Duodenal mucosa (tissue), 2 donors: ENCODE data around the gene DLG1.

Experiments
- H3K27ac ChIP-seq: one replicate; pipeline ENCODE4 v1.7.0; 2013; ENCODE audit warnings: low read depth, low read length
- H3K27me3 ChIP-seq, 2 donors: one replicate each; pipeline ENCODE4 v1.7.0; 2013; ENCODE audit warnings: low read length in 2 of 2, control low read depth in 1 of 2; ENCODE audit not compliant: insufficient read depth in 2 of 2, control insufficient read depth in 1 of 2
- H3K36me3 ChIP-seq, 2 donors: one replicate each; pipeline ENCODE4 v1.7.0; 2013; ENCODE audit warnings: low read length in 2 of 2, control low read depth in 1 of 2; ENCODE audit not compliant: insufficient read depth in 2 of 2, control insufficient read depth in 1 of 2
- H3K4me1 ChIP-seq, 2 donors: one replicate each; pipeline ENCODE4 v1.7.0; 2013; ENCODE audit warnings: low read length in 2 of 2, control low read depth in 1 of 2; ENCODE audit not compliant: insufficient read depth in 2 of 2, control insufficient read depth in 1 of 2
- H3K4me3 ChIP-seq, 2 donors: one replicate each; pipeline ENCODE4 v1.7.0; 2013; ENCODE audit warnings: low read length in 2 of 2, low read depth in 1 of 2
- H3K9ac ChIP-seq, 2 donors: one replicate each; pipeline ENCODE4 v1.7.0; 2013; ENCODE audit warnings: low read length in 2 of 2, low read depth in 1 of 2
- H3K9me3 ChIP-seq, 2 donors: one replicate each; pipeline ENCODE4 v1.7.0; 2013; ENCODE audit warnings: low read length in 2 of 2, control low read depth in 1 of 2; ENCODE audit not compliant: control insufficient read depth in 1 of 2

DLG1 gene

DNA sequence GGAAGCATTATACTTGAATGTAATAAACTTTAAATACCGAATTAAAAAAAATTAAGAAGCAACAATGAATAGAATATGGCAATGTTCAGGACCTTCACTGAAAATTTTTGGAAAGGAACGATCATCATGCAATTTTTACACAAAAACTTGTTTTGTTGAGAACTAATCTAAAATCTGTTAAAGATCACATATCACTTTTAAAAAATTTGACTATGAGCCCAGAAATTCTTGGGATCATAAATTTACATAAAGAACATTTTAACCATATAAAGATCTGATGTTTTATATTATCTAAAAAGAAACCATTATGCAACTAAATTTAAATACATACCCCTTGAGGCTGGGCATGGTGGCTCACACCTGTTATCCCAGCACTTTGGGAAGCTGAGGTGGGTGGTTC, 192.6 kb downstream of the DLG1 start:
- Histone ChIP-seq H3K9ac (no peak overlapping the region), H3K4me3 (no peak overlapping the region), H3K4me1 (no peaks in the 10 kb centered on the region), H3K9me3 (no peaks in the 10 kb centered on the region), H3K27ac (no peak overlapping the region), H3K36me3 (peaks cover 2 to 23% of the 10 kb centered on the region in 2 donors), H3K27me3 (no peaks in the 10 kb centered on the region)

DNA sequence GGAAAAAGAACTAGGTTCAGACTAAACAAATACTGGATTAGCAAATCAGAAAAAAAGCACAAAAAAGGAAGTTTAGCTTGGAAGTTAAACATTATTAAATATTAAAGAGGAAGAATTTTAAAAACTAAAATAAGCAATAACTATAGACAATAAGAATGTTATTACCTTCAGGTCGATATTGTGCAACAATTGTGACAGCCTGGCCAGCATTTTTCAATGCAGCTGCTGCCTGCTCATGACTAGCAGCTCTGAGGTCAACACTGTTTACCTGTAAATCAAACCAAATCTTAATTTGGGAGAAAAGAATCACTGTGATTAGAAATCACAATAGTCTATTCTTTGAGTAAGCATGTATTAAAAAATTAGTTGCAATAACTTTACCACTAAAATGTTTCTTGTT, 193.7 kb downstream of the DLG1 start:
- Histone ChIP-seq H3K36me3 (peaks cover 2 to 27% of the 10 kb centered on the region in 2 donors), H3K4me1 (no peaks in the 10 kb centered on the region), H3K9ac (no peak overlapping the region), H3K4me3 (no peak overlapping the region), H3K9me3 (no peaks in the 10 kb centered on the region), H3K27me3 (no peaks in the 10 kb centered on the region), H3K27ac (no peak overlapping the region)

GRCh38 chr3:197103766-197104165, 194.6 kb downstream of the DLG1 start:
- Histone ChIP-seq H3K4me1 (no peaks in the 10 kb centered on the region), H3K36me3 (peaks cover 2 to 25% of the 10 kb centered on the region in 2 donors), H3K27ac (no peak overlapping the region), H3K9me3 (no peaks in the 10 kb centered on the region), H3K4me3 (no peak overlapping the region), H3K27me3 (no peaks in the 10 kb centered on the region), H3K9ac (no peak overlapping the region)

GRCh38 chr3:197093871-197094270, 204.5 kb downstream of the DLG1 start:
- Histone ChIP-seq H3K36me3 (peaks cover 4 to 11% of the 10 kb centered on the region in 2 donors), H3K4me1 (no peaks in the 10 kb centered on the region), H3K27me3 (no peaks in the 10 kb centered on the region), H3K9me3 (no peaks in the 10 kb centered on the region), H3K27ac (no peak overlapping the region), H3K4me3 (no peak overlapping the region), H3K9ac (no peak overlapping the region)

- Histone ChIP-seq H3K27ac (no peak overlapping the region), H3K4me3 (no peak overlapping the region), H3K4me1 (no peaks in the 10 kb centered on the region), H3K9me3 (no peaks in the 10 kb centered on the region), H3K9ac (no peak overlapping the region), H3K27me3 (no peaks in the 10 kb centered on the region), H3K36me3 (peaks cover 0 to 13% of the 10 kb centered on the region in 2 donors)
Observed at GRCh38 chr3:197088370-197088769, 210.0 kb downstream of the DLG1 start.

- Histone ChIP-seq H3K9me3 (no peaks in the 10 kb centered on the region), H3K36me3 (peaks cover 0 to 15% of the 10 kb centered on the region in 2 donors), H3K27ac (no peak overlapping the region), H3K27me3 (no peaks in the 10 kb centered on the region), H3K9ac (no peak overlapping the region), H3K4me1 (no peaks in the 10 kb centered on the region), H3K4me3 (no peak overlapping the region)
Observed at GRCh38 chr3:197085137-197085536, 213.3 kb downstream of the DLG1 start.

DNA sequence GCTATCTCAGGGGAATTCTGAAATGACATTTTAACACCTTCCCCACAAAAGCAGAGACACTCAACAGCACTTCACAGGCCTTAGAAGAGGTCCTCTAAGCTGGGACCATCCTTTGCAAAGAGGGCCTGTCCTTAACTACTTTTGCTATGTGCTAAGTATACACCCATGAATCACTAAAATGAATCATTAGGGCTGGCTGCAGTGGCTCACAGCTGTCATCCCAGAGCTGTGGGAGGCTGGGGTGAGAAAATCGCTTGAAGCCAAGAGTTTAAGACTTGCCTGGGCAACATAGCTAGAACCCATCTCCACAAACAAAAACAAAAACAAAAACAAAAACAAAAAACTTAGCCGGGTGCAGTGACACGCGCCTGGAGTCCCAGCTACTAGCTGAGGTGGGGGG, 214.9 kb downstream of the DLG1 start:
- H3K4me1 ChIP-seq, result no peaks in the 10 kb centered on the region
- no peak overlapping the region for H3K4me3 ChIP-seq
- no peaks in the 10 kb centered on the region for H3K9me3 ChIP-seq
- H3K9ac ChIP-seq, result no peak overlapping the region
- H3K27me3 ChIP-seq, result no peaks in the 10 kb centered on the region
- H3K27ac ChIP-seq, result no peak overlapping the region
- H3K36me3 ChIP-seq, result peaks cover 0 to 15% of the 10 kb centered on the region in 2 donors

GRCh38 chr3:197082871-197083270, 215.5 kb downstream of the DLG1 start:
- Histone ChIP-seq H3K36me3 (peaks cover 0 to 15% of the 10 kb centered on the region in 2 donors), H3K9me3 (no peaks in the 10 kb centered on the region), H3K4me3 (no peak overlapping the region), H3K9ac (no peak overlapping the region), H3K27me3 (no peaks in the 10 kb centered on the region), H3K4me1 (no peaks in the 10 kb centered on the region), H3K27ac (no peak overlapping the region)

- H3K36me3 ChIP-seq, result peaks cover 0 to 21% of the 10 kb centered on the region in 2 donors
- no peak overlapping the region for H3K27ac ChIP-seq
- H3K4me3 ChIP-seq, result no peak overlapping the region
- no peak overlapping the region for H3K9ac ChIP-seq
- H3K27me3 ChIP-seq, result no peaks in the 10 kb centered on the region
- H3K9me3 ChIP-seq, result no peaks in the 10 kb centered on the region
- H3K4me1 ChIP-seq, result no peaks in the 10 kb centered on the region
Observed at GRCh38 chr3:197080344-197080743, 218.1 kb downstream of the DLG1 start.

- Histone ChIP-seq H3K36me3 (peaks cover 0 to 21% of the 10 kb centered on the region in 2 donors), H3K4me3 (no peak overlapping the region), H3K4me1 (no peaks in the 10 kb centered on the region), H3K27ac (no peak overlapping the region), H3K9me3 (no peaks in the 10 kb centered on the region), H3K9ac (no peak overlapping the region), H3K27me3 (no peaks in the 10 kb centered on the region)
Observed at GRCh38 chr3:197076415-197076814, 222.0 kb downstream of the DLG1 start.

DNA sequence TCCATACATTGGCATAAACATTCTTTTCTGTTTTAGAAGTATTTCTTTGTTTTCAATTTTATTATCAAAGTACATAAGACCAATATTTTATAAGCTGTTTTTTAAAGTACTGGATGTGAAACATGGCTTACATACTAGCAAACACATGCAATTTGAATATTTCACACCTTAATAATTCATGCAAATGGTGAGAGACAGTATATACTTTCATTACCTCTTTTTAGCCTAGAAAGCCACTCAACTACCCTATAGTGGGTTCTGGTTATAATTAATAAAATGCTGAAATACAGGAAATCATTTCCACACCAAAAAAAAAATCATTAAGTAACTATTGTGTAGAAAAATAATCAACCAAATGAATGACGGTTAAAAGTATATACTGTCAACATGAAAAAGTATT, 230.3 kb downstream of the DLG1 start:
- Histone ChIP-seq H3K27me3 (no peaks in the 10 kb centered on the region), H3K36me3 (peaks cover 15 to 31% of the 10 kb centered on the region in 2 donors), H3K4me3 (no peak overlapping the region), H3K4me1 (no peaks in the 10 kb centered on the region), H3K27ac (no peak overlapping the region), H3K9me3 (no peaks in the 10 kb centered on the region), H3K9ac (no peak overlapping the region)
